ENCODE data around the gene EFEMP2. TPM values are rescaled to one million over a fixed set of nuclear protein-coding genes. Genes with fewer than 3 reads are reported as not detected.

Gene EFEMP2
- total RNA-seq, 1 donor from 2014 or later: 9.2 TPM

- no peak for TF ChIP-seq EZH2phosphoT487 (IDR thresholded peaks at IDR 0.05)
- TF ChIP-seq, protein P1, sequence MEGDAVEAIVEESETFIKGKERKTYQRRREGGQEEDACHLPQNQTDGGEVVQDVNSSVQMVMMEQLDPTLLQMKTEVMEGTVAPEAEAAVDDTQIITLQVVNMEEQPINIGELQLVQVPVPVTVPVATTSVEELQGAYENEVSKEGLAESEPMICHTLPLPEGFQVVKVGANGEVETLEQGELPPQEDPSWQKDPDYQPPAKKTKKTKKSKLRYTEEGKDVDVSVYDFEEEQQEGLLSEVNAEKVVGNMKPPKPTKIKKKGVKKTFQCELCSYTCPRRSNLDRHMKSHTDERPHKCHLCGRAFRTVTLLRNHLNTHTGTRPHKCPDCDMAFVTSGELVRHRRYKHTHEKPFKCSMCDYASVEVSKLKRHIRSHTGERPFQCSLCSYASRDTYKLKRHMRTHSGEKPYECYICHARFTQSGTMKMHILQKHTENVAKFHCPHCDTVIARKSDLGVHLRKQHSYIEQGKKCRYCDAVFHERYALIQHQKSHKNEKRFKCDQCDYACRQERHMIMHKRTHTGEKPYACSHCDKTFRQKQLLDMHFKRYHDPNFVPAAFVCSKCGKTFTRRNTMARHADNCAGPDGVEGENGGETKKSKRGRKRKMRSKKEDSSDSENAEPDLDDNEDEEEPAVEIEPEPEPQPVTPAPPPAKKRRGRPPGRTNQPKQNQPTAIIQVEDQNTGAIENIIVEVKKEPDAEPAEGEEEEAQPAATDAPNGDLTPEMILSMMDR (IDR thresholded peaks at IDR 0.05): no peak
- no peak for TF ChIP-seq EZH2 (IDR thresholded peaks at IDR 0.05)
- Histone ChIP-seq H3K4me2 (no peak overlapping the region), H4K20me1 (ENCODE audit: low read depth) (no peaks in the 10 kb centered on the region), H3K36me3 (no peaks in the 10 kb centered on the region), H3K79me2 (ENCODE audit: low read depth) (no peaks in the 10 kb centered on the region), H2AFZ (replicated peaks) (no peak overlapping the region), H3K27ac (no peak overlapping the region), H3K9ac (no peak overlapping the region), H3K4me1 (no peaks in the 10 kb centered on the region), H3K27me3 (no peaks in the 10 kb centered on the region), H3K9me3 (ENCODE audit: low read depth) (no peaks in the 10 kb centered on the region), H3K4me3 (no peak overlapping the region), H3F3A (ENCODE audit: low read depth) (no peaks in the 10 kb centered on the region)
- Mint-ChIP-seq H3K27me3 (ENCODE audit: insufficient read depth, low read depth) (peaks cover 4% of the 10 kb centered on the region), H3K4me1 (no peaks in the 10 kb centered on the region), H3K36me3 (no peaks in the 10 kb centered on the region), H3K9me3 (no peaks in the 10 kb centered on the region), H3K4me3 (no peak overlapping the region), H3K27ac (no peak overlapping the region)
- no peak for DNase-seq (ENCODE audit: low spot score)
Measured at GRCh38 chr11:65844231-65844872, 28.2 kb downstream of the EFEMP2 start.

- Mint-ChIP-seq H3K4me1 (no peaks in the 10 kb centered on the region), H3K4me3 (no peak overlapping the region), H3K9me3 (no peaks in the 10 kb centered on the region), H3K36me3 (no peaks in the 10 kb centered on the region), H3K27me3 (ENCODE audit: insufficient read depth, low read depth) (peaks cover 3% of the 10 kb centered on the region), H3K27ac (no peak overlapping the region)
- Histone ChIP-seq H3K9ac (no peak overlapping the region), H3K9me3 (ENCODE audit: low read depth) (no peaks in the 10 kb centered on the region), H3K79me2 (ENCODE audit: low read depth) (no peaks in the 10 kb centered on the region), H3K27ac (no peak overlapping the region), H2AFZ (replicated peaks) (no peak overlapping the region), H3K36me3 (no peaks in the 10 kb centered on the region), H4K20me1 (ENCODE audit: low read depth) (no peaks in the 10 kb centered on the region), H3K4me1 (no peaks in the 10 kb centered on the region), H3K4me3 (no peak overlapping the region), H3K27me3 (no peaks in the 10 kb centered on the region), H3K4me2 (no peak overlapping the region), H3F3A (ENCODE audit: low read depth) (no peaks in the 10 kb centered on the region)
- no peak for TF ChIP-seq EZH2 (IDR thresholded peaks at IDR 0.05)
- DNase-seq (ENCODE audit: low spot score): no peak
Measured at GRCh38 chr11:65843811-65844210, 28.8 kb downstream of the EFEMP2 start.

- H3K36me3 Mint-ChIP-seq: no peaks in the 10 kb centered on the region
- H3K27me3 Mint-ChIP-seq (ENCODE audit: insufficient read depth, low read depth): peaks cover 2% of the 10 kb centered on the region
- Histone ChIP-seq H3F3A (ENCODE audit: low read depth) (no peaks in the 10 kb centered on the region), H3K4me3 (no peak overlapping the region), H3K9me3 (ENCODE audit: low read depth) (no peaks in the 10 kb centered on the region), H4K20me1 (ENCODE audit: low read depth) (no peaks in the 10 kb centered on the region), H3K9ac (no peak overlapping the region), H3K36me3 (no peaks in the 10 kb centered on the region), H3K27me3 (no peaks in the 10 kb centered on the region), H3K79me2 (ENCODE audit: low read depth) (no peaks in the 10 kb centered on the region), H3K4me2 (no peak overlapping the region), H3K4me1 (no peaks in the 10 kb centered on the region), H3K27ac (no peak overlapping the region), H2AFZ (replicated peaks) (no peak overlapping the region)
- no peak overlapping the region for H3K27ac Mint-ChIP-seq
- no peaks in the 10 kb centered on the region for H3K4me1 Mint-ChIP-seq
- DNase-seq (ENCODE audit: low spot score): no peak
- no peak overlapping the region for H3K4me3 Mint-ChIP-seq
- TF ChIP-seq EZH2 (IDR thresholded peaks at IDR 0.05): no peak
- TF ChIP-seq, protein P1 (IDR thresholded peaks at IDR 0.05): no peak
- TF ChIP-seq EZH2phosphoT487 (IDR thresholded peaks at IDR 0.05): no peak
- peaks cover under 1% of the 10 kb centered on the region for H3K9me3 Mint-ChIP-seq
Measured at GRCh38 chr11:65842144-65842543, 30.5 kb downstream of the EFEMP2 start.

GRCh38 chr11:65834202-65834601 lies 38.4 kb downstream of the EFEMP2 start:
- H3K9ac ChIP-seq: no peak overlapping the region
- Mint-ChIP-seq H3K9me3 (peaks cover 2% of the 10 kb centered on the region), H3K4me3 (no peak overlapping the region), H3K4me1 (peaks cover 8% of the 10 kb centered on the region), H3K27ac (no peak overlapping the region), H3K27me3 (ENCODE audit: insufficient read depth, low read depth) (peaks cover 13% of the 10 kb centered on the region), H3K36me3 (no peaks in the 10 kb centered on the region)
- H3K36me3 ChIP-seq: no peaks in the 10 kb centered on the region
- no peaks in the 10 kb centered on the region for H4K20me1 ChIP-seq (ENCODE audit: low read depth)
- H3K4me1 ChIP-seq: peaks cover 9% of the 10 kb centered on the region
- TF ChIP-seq EZH2phosphoT487 (IDR thresholded peaks at IDR 0.05): no peak
- TF ChIP-seq, protein P1 (IDR thresholded peaks at IDR 0.05): no peak
- H2AFZ ChIP-seq (replicated peaks): peak overlapping the region; percentile 55
- peaks cover 31% of the 10 kb centered on the region for H3F3A ChIP-seq (ENCODE audit: low read depth)
- no peak for DNase-seq (ENCODE audit: low spot score)
- H3K79me2 ChIP-seq (ENCODE audit: low read depth): peaks cover 4% of the 10 kb centered on the region
- no peaks in the 10 kb centered on the region for H3K9me3 ChIP-seq (ENCODE audit: low read depth)
- H3K27ac ChIP-seq: no peak overlapping the region
- H3K4me3 ChIP-seq: peak overlapping the region; percentile 51
- peaks cover 18% of the 10 kb centered on the region for H3K27me3 ChIP-seq
- H3K4me2 ChIP-seq: peak overlapping the region; percentile 85

All from neural progenitor cell (in vitro differentiated cells).